IMR-90 (cell line): ENCODE results near the gene PYGB.

ENCODE experiments used
- BHLHE40 ChIP-seq: fragments of 150-350 bp; IDR thresholded peaks from 2 replicates; pipeline ENCODE4 v1.6.1; 2016; ENCODE audit warnings: mild to moderate bottlenecking, low read depth, low read length
- CTCF ChIP-seq: conservative IDR thresholded peaks from 2 replicates; pipeline ENCODE4 v1.5.1; 2012; ENCODE audit warnings: mild to moderate bottlenecking, low read depth, low read length, improper control_type of control experiment
- POLR2A ChIP-seq: IDR thresholded peaks from 2 replicates; pipeline ENCODE4 v1.6.1; 2012; ENCODE audit warnings: mild to moderate bottlenecking, low read depth, low read length
- USF2 ChIP-seq: fragments of 150-350 bp; IDR thresholded peaks from 2 replicates; pipeline ENCODE4 v1.6.1; 2017; ENCODE audit warnings: mild to moderate bottlenecking, antibody characterized with exemption, low read length, low read depth

GRCh38 chr20:25283221-25283951 lies 35.5 kb downstream of the PYGB start:
- TF ChIP-seq BHLHE40 (no peak), CTCF (no peak), POLR2A (no peak), USF2 (no peak)
